Ureter (tissue), 1 donor: Measurements from ENCODE around the gene LRRC4C. TPM values are rescaled to one million over a fixed set of nuclear protein-coding genes. Genes with fewer than 3 reads are reported as not detected.
"Not testable (repeated sequence)": the region's sequence is repeated elsewhere in the genome, so short reads cannot be mapped to it uniquely, and the experiment has no call there.

Experiments used
- DNase-seq: peaks from one replicate; pipeline ENCODE4 v3.0.0-alpha.2; 2020; ENCODE audit warnings: low spot score
- total RNA-seq: library from RNA; stranded (reverse); gene quantifications from one replicate; pipeline ENCODE4 v1.2.4, GENCODE V29; 2023
- donor health status: DM: yes; HTN: yes; CAD: no.

LRRC4C gene
- total RNA-seq, 1 donor from 2014 or later: 3.6 TPM

DNA sequence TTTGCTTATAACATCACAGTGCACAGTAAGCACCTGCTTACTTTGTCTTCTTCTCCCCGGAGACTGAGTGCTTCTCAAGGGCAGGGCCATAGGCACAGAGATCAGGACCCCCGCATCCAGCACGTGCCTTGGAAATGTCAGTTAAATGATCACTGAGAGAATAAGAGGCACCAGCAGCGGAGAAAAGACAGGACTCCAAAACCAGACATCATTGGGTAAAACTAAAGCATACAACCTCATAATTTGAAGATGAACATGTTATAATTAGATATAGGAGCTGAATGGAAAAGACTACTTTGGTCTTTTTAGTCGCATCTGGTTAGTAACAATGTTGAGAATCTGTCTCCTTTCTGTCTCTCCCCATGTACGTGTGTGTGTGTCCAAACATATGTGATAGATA, 1279.9 kb downstream of the LRRC4C start:
- no peak for DNase-seq

DNA sequence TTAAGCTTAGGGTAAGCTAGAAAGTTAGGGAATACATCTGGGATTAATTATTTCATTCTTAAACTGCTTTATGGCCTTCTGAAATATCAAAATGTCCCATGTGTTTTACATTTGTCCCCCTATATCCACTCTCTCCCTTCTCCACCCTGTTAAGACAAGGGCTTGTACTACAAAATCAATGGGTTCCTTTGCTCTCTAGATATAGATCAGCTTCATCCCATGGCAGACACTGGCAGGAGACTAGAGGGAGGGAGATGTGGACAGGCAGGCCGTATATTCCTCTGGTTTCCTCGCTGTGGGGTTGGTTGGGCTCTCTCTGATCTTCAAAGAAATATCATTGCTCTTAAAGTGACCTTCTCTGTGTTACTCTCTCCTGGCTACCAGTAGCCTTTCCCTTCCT, 1281.0 kb downstream of the LRRC4C start:
- DNase-seq: no peak

DNA sequence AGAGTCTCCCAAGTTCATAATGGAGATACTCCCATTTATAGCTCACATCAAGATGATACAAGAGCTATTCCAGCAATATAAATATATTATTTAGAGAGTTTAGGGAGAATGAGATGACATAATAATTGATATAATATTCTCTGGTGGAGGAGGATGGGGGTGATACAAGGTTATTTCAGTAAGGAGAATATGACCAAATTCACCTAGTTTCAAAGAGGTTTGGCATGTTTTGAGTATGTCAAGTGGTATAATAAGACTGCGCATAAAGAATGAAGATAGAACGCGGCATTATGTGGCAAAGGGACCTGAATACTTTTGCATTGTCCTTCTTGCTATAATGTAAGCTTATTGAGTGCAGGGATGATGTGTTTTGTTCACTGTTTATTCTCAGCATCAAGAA, 1283.5 kb downstream of the LRRC4C start:
- DNase-seq: no peak

DNA sequence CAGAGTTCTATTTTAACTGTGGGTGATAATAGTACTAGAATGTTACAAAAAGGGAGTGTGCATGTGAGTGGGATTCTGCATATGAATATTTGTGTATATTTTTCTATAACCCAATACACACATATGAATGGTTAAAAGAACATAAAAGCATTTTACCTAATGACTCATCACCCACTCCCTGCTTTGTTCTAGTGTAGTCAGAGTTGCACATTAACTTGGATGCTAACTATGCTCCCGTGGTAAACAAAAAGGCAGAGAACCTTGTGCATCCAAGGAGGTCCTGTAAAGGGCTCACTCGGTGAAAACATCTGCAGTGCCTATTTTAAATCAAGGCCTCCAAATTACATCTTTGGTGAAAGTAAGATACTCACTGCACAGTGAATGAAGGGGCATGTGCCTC, 1289.4 kb downstream of the LRRC4C start:
- DNase-seq: no peak

DNA sequence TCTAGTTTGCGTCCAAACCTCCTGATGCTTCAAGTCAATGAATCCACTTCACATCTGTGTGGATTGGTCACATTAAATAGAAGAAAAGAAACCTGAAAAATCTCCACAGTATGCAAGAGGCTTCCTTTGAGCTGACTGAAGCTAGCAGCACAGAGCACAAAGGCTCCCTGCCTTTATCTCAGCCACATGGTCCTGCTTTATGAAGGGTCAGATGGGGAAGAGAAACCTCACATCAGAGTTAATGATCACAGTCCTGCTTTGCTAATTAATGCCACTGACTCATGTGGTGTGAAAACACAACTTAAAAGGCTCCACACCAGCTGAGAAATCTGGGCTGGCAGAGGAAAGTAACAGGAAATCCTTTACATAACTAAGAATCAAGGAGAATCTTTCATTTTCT, 1291.0 kb downstream of the LRRC4C start:
- DNase-seq: no peak

DNA sequence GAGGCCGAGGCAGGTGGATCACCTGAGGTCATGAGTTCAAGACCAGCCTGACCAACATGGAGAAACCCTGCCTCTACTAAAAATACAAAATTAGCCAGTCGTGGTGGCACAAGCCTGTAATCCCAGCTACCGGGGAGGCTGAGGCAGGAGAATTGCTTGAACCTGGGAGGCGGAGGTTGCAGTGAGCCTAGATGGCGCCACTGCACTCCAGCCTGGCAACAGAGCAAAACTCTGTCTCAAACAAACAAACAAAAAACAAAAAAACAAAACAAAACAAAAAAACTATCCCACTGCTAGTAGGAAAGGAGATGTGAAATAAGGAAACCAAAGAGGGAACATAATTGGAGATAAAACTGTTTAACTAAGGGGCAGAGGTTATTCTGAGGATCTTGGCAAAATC, 1291.6 kb downstream of the LRRC4C start:
- DNase-seq: not testable (repeated sequence)

DNA sequence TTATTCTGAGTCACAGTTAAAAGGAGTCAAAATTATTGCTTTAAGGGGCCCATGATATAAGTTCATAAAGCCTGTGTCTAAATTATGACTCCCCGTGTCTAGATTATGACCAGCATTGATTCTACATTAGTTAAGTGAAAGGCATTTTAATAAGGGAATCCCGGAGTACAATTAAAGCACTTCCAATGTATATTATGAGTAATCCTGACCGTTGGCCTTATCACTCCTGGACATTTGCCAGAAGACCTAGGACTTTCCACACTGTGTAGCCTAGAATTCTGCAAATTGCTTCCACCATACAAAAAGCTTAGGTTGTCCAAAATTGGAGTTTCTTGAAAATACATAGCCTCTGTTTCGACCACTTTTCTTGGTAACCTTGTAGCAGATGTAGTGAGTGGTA, 1292.6 kb downstream of the LRRC4C start:
- DNase-seq: no peak

DNA sequence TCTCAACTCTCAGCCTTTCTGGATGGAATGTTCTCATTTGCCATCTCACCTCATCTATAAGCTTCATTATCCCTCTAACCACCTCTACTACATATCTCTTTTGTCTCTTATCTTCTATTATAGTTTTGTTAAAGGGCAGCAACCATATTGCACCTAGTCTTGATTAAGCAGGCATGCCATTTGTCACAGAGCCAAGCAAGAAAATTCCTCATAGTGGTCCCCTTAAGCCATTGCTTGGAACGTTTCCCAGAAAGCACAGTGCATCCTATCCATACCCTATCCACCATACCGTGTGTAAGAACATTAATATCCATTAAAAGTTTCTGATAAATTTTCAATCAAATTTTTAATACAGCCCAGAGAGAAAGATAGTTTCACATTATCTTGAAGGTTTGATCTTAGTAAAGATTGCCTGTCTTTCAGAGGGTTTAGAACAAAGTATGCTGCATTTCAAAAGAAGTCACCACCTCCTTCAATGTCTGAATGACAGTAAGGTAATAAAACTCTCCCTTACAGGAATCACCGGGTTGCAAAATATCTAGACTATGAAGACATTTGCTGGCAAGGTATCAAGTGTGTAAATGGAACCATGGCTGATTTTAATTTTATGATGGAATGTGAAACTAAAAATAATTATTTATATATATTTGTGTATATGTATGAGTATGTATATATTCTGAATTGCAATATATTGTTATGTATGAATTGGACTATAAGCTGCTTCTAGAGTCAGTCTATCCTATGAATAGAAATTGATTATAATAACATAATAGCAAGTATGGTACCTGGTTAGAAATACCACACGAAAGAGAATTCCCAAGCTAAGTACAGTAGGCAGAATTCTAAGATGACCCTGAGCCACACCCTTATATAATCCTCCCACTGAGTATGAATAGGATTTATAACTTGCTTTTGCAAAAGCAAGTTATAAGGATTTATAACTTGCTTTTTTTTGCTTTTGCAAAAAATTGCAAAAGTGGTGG, 1296.3 kb downstream of the LRRC4C start:
- DNase-seq: no peak

DNA sequence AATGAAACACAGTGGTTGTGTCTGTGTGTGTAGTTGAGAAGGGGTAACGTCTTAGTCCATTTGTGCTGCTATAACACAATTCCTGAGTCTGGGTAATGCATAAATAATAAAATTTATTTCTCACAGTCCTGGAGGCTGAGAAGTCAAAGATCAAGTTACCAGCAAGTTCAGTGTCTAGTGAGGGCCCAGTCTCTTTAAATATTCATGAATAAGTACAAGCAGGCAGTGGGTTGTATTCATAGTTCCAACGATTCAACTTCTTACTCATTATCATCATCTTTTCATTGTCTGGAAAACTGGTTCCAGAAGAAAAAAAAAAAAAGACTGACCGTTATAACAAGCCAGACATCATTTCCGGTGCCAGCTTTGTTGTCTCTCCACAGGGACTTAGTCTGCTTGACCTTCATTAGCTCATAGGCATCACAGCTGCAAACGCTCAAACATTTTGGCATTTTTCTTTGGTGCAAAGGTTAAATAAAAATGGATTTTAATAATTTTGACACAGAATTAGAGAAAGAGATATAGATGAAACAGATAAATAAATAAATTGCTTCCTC, 1297.5 kb downstream of the LRRC4C start:
- DNase-seq: no peak

DNA sequence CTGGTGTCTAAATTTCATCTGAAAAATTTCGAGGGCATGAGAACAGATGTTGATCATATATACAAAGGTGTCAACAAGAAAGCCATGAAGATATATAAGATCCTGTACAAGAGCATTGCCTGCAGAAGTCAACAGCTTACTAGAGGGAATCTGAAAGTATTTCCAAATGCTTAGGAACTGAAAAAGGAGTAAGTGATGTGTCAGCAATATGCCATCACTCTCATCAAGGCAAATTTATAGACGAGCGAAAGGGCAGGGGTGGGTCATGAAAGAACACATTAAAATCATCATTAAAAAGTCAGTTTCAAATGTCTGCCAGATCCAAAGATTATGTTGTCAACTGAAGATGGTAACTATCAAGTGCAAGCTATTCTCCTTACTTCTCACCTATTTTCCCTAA, 1299.0 kb downstream of the LRRC4C start:
- DNase-seq: no peak

DNA sequence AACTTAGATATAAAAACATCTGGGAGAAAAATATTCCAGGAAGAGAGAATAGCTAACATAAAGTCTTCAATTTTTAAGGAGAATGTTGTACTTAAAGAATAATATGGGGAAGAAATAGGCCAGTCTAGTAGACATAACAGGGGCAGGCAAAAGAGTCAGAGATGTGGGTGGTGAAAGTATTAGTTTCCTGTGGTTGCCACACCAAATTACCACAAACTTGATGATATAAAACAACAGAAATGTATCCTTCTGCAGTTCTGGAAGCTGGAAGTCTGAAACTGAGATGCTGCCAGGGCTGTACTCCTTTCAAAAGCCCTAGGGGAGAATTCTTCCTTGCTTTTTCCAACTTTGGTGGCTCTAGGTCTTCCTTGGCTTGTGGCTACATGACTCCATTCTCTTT, 1309.7 kb downstream of the LRRC4C start:
- no peak for DNase-seq

DNA sequence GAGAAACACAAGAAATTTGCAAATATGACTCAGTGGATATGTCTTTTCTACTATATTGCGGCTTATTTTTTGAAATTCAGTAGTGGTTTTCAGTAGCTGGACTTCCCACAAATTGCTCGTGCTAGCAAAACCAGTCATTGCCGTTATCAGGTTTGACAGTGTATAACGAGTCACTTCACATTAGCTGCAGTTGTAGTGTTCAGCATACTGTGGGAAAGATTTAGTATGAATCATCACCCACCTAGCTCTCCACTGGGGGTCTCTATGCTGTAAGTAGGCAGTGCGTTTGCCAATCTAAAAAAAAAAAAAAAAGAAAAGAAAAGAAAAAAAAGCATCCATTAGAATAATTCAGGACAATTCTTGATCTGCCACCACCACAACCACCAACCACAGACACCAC, 1318.9 kb downstream of the LRRC4C start:
- DNase-seq: no peak

DNA sequence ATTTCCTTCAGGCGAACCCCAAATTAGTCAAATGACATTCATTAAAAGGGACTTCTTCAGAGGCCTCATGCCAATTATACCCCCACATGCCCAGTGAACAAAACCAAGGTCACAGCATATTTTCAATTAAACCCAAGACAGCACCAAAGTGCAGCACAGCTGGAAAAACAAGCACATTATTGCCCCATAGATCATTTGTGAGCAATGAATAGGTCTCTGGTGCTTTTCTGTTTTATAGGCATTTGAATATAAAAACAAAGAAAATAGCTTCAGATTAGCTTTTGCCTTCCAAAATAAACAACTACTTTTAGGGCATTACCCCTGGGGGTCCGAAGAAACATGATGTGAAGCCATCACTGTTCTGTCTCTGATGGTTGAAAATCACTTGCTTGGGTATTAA, 1319.9 kb downstream of the LRRC4C start:
- DNase-seq: no peak

DNA sequence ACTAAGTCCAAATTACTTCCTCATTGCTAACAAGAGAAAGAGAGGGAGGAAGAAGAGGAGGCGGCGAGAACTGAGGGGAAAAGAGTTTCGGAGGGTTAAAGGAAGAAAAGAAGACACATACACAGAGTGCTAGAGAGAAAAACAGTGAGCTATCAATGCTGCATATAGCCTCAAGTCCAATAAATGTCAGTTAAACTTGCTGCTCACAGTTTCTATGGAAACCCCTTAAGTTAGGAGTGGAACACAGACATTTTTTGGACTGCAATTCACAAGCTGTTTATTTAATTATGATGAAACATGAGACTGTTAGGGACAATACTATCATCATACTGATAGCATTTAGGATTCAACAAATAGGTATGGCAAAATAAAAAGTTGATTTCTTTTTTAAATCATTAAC, 1320.4 kb downstream of the LRRC4C start:
- DNase-seq: no peak

DNA sequence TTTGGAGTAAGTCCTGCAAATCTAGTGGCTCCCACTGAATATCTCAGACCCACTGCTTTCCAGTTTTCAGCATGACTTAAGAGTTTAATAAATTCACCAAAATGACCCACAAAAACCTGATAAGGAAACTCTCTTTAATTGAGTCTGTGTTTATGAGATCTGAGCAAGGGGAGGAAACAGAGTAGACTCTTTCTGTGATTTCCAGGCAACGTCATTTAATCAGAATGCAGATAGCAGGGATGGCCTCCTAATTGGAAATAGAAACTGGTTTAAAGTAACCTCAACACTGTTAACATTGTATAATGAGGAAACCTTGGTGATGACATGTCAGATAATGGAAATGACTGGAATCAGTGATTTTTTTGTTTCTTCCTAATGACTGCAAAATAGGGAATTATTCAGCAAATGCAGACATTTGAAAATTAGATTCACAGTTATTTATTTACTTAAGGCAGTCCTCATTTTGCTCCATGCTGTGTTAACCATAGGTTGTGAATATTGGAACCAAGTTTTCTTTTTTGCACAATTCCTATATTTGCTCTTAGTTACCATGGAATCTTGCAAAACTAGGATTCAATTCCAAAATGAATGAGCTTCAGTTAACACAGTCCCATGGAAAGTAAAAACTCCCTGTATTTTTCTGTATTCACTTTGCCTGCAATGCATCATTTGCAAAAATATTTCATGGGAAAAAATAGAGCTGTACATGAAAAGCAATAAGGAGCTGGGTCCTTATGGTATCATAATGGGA, 1324.5 kb downstream of the LRRC4C start:
- DNase-seq: no peak

DNA sequence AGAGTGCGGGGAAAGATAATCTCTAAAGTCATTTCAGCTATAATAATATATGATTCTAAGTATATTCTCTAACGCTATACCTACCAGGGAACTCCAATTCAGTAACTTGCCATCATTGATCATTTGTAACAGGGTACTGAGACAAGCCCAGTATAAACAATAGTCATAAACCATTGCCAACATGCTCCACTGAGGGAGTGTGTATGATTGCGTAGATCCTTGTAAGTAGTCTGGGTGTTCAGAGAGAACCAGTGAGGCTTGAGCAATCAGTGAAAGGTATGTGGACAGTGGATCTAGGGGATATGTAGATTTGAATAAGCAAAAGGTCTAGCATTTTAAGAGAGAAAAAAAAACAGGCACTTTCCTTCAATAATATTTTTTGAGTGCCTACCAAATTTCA, 1326.0 kb downstream of the LRRC4C start:
- no peak for DNase-seq

DNA sequence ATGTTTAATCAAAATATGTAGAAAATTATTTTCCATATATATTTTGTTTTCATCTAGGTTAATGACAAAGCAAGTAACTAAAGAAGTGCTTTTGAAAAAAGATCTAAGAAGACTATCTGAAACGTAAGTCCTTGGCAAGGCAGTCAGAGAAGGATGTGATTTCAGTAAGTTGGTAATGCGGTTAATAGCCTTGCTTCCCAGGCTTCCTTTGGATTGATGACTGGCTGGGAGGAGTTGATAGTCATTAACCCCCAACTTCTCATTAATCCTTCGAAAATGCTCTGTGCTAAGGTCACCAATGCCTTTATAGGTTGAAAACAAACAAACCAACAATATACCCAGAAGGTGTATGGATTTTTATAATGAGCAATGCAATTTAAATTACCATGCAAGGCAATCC, 1326.5 kb downstream of the LRRC4C start:
- no peak for DNase-seq

DNA sequence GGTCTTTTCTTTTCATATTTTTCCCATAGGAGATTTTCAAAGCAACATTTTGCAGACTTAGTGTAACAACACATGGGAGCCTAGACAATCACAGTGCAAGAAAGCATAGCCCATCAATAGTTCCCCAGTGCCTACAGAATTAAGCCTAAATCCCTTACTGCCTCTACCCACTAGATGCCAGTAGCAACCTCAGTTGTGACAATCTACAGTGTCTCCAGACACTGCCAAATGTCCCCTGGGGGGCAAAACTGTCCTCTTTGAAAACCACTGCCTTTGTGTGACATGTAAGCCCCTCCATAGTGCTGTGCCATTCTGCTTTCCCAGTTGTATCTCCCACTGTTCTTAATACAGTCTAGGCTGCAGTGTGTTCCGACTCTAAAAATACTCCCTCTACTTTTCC, 1329.0 kb downstream of the LRRC4C start:
- no peak for DNase-seq

DNA sequence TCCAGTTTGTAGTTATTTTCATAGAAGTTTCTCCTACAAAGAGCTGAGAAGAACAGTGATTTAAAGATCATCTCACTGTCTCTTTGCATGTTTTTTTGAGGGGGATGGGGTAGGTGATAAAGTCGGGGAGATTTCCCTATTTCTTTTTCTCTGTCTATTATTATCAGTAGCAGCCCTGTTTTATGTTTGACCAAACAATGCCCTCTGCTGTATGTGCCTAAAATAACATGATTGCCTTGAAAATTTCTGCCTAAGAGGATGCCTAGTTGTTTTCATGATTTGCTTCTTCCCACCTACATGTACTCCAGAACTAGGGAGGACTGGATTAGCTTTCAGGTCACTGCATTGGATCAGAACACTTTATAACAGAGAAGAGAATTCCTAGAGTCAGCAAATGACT, 1330.2 kb downstream of the LRRC4C start:
- DNase-seq: no peak

DNA sequence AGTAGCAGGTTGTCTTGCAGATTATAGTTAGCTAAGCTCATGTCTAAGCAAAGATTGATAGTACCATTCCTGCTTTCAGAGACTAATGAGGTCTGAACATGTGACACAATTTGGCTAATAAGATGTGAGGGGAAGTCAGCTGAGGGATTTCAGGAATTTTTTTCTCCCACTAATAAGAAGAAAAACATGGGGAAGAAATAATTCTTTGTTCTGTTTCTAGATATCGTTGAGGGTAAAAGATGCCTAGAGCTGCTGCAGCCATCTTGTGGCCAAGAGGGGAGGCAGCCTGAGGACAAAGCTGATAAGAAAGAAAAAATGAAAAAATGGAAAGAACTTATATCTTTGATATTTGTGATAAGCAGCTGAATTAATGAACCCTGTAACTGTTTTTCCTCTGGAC, 1334.4 kb downstream of the LRRC4C start:
- no peak for DNase-seq

DNA sequence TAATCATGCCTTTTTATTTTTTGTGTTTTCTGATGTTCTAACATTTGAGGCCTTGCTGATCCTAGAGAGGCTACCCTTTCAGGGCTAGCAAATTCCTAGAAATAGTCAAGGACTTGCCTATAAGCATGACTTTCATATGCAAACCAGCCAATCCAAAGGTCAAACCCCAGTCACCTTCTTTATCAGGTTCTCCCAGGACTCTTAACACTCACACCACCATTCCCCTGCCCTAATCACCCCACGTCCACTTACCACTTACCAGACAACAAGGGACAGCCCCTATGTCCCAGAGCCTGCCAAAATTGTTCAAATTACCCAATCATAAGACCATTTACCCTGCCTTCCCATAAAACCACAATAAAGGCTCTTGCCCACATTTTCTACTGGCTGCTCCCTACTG, 1339.8 kb downstream of the LRRC4C start:
- DNase-seq: no peak

DNA sequence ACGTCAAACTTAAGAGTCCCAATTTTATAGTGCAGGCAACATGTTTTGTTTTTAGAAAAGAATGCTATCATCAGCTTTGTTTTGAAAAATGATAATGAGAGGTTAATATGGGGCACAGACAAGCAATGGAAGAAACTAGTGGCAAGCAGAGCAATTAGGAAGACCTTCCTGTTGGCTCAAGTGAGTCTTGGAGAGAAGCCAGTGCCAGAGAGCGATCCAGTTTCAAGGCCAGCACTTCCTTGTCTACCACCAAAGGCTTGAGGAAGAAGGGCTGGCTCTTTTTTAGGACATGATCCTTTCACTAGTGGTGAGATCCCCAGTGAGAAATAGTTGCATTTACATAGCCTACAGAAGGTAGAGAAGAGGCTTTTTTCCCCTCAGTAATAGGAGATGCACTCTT, 1340.7 kb downstream of the LRRC4C start:
- peak; percentile 47 for DNase-seq

DNA sequence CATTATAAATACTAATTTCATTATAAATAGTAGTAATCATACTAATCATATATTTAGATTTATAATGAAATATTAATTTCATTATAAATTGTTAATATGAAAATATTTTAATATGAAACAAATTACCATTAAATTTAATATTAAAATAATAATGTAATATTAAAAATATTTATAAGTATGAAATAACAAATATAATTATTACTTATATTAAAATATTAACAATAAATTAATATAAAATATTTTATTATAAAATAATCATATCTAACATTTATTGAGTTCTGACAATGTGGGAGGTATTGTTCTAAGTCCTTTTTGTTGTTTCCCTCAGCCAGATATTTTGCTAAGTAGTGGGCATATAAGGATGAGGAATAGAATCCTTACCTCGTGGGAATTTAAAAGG, 1341.4 kb downstream of the LRRC4C start:
- DNase-seq: no peak
